GM19240 (cell line): ENCODE results near the gene SHROOM2.

Experiments
- DNase-seq: peaks from one replicate; pipeline ENCODE4 v3.0.0; 2011; ENCODE audit warnings: low spot score; ENCODE audit not compliant: insufficient read length

SHROOM2 gene

DNA sequence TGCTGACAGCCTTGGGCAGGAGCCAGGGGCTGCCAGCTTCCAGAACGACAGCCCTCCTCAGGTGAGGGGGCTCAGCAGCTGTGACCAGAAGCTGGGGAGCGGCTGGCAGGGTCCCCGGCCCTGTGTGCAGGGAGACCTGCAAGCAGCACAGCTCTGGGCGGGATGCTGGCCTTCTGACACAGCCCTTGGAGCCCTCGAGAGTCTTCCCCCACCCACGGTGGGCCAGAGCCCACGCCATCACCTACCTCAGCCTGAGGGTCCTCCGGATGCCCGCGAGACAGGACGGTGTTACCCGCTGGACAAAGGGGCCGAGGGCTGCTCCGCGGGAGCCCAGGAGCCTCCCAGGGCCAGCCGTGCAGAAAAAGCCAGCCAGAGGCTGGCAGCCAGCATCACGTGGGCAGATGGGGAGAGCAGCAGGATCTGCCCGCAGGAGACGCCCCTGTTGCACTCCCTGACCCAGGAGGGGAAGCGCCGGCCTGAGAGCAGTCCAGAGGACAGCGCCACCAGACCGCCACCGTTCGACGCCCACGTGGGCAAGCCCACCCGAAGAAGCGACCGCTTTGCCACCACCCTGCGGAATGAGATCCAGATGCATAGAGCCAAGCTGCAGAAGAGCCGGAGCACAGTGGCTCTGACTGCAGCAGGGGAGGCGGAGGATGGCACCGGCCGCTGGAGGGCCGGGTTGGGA is 109.1 kb downstream of the SHROOM2 start:
- no peak for DNase-seq

GRCh38 chrX:9897761-9898161 is 111.5 kb downstream of the SHROOM2 start:
- no peak for DNase-seq

GRCh38 chrX:9899640-9900111 is 113.4 kb downstream of the SHROOM2 start:
- DNase-seq: no peak

GRCh38 chrX:9902656-9903055 is 116.4 kb downstream of the SHROOM2 start:
- DNase-seq: no peak

- DNase-seq: no peak
Measured at GRCh38 chrX:9903146-9903545, 116.9 kb downstream of the SHROOM2 start.

GRCh38 chrX:9905288-9905687 is 119.1 kb downstream of the SHROOM2 start:
- no peak for DNase-seq

- no peak for DNase-seq
Measured at GRCh38 chrX:9905721-9906120, 119.5 kb downstream of the SHROOM2 start.

DNA sequence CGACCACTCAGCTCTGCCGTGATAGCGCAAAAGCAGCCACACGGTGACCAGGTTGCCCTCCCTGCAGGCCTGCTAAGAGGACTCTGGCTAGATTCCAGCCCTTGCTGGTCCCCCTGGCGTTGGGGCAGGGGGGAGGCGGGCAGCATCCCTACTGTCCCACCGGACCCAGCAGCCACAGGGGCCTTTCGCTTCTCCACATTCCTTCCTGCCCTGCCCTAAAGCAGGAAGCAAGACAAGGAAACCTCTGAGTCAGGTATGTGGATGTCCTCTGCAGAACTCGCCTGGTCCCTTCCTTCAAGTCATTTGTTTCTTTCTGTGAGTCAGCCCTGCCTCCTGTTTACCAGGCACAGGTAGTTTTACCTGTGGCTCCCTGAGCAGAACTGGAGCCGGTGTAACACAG is 120.7 kb downstream of the SHROOM2 start:
- no peak for DNase-seq

- DNase-seq: no peak
Measured at GRCh38 chrX:9907645-9908387, 121.6 kb downstream of the SHROOM2 start.

DNA sequence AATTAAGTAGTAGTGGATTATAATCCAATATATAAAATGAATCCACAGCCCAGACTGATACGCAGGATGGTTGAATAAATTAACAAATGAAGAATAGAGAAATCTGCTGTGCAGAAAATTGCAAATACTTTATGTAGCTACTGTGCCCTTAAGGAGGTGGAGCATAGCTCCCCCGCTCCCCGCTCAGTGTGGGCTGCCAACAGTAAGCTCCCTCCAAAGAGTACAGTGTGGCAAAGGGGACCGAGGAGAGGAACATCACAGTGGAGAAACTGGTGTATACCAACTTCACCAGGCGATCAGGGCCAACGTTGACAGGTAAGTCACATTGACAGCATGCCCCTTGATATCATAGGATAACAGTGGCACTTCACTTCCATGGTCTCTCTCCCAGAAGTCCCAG is 123.0 kb downstream of the SHROOM2 start:
- no peak for DNase-seq

GRCh38 chrX:9911487-9911886 is 125.3 kb downstream of the SHROOM2 start:
- DNase-seq: no peak

DNA sequence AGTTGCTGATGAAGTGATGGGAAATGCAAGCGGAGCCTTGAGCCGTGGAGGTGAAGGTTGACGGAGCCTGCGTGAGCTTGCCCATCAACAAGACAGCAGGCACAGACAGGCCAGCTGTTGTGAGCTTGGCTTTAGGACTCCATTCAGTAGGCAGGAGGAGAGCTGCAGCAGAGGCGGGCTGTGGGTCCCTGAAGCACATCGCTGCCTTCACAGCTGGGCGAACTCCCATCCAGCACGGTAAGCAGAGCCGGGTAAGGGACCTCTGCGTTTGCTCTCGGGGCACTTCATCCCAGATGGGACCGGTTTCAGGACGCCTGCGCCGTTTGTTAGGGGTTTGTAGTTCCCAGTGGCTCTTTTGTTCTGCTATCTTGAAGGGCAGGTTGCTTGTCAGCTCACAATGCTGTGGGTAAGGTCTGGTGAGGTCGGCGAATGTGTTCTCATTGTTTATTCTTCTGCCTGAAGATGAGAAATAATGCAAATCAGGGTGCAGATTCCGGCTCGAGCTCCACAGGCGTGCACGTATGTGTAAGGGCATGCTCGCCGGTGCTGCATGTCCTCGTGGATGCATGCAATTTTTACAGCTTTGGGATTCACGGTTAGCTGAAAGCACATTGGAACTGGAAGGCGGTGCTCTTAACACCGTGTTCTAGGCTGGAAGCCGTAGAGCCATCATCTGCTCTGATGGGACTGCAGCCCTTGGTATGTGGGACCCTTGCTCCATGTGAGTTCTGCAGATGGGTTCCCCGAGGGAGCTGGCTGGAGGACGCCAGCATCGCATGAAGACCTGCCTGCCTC is 126.3 kb downstream of the SHROOM2 start:
- no peak for DNase-seq

DNA sequence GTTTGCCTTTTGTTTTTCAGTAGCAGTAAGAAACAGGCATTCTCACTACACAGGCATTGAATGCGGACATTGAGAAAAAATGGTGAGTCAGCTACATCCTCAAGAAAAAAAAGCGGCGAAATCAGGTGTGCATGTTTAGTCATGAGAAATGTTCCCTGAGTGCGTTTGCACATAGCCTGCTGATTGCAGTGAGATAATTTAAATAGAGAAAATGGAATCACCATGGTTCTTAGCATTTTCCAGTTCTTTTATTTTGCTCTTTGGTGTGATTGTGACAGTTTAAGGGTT is 126.9 kb downstream of the SHROOM2 start:
- DNase-seq: no peak

DNA sequence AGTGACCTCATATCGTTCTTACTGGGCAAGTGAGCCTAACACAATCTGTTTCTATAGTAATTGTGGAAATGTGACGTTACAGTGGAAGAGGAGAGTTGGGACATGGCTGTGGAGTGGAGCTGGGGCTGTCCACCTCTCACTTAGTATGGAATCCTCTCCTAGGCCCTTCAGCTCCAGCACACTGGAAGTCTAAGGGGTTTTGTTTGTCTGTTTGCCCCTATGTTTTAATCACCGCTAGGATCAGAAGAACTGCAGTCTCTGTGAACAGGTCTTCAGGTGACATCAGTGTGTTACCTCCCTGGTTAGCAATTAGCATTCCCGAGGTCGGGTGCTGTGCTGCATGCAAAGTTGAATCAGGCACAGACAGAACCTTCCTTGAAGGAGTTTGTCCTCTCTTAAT is 131.6 kb downstream of the SHROOM2 start:
- no peak for DNase-seq

DNA sequence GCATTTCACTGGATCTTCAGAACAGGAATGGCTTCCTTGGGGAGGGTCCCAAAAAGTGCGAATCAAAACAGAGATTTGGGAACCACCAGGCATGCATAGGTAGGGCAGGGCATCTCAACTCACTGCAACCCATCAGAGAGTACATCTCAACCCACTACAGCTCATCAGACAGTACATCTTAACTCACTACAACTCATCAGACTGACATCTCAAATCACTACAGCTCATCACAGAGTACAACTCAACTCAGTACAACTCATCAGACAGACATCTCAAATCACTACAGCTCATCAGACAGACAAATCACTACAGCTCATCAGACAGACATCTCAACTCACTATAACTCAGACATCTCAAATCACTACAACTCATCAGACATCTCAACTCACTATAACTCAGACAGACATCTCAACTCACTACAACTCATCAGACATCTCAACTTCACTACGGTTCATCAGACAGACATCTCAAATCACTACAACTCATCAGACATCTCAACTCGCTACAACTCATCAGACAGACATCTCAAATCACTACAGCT is 133.5 kb downstream of the SHROOM2 start:
- no peak for DNase-seq

GRCh38 chrX:9921407-9921806 is 135.2 kb downstream of the SHROOM2 start:
- no peak for DNase-seq

DNA sequence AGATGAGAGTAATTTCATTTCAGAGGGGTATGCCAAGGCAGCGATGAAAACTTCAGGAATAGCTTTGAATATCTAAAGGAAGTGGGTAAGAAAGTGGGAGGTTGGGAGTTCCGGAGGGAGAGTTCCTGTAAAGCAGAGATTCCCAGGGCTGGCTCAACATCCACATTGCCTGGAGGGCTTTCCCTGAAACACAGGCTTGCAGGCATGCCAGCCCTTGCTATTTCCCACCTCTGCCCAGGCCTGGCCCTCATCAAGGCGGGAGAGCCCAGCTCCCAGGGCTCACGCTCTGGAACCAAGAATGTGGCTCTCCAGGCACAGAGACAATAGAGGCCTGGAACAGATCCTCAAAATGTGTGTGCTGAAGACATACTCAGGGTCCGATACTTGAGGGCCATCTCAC is 137.1 kb downstream of the SHROOM2 start:
- DNase-seq: no peak

DNA sequence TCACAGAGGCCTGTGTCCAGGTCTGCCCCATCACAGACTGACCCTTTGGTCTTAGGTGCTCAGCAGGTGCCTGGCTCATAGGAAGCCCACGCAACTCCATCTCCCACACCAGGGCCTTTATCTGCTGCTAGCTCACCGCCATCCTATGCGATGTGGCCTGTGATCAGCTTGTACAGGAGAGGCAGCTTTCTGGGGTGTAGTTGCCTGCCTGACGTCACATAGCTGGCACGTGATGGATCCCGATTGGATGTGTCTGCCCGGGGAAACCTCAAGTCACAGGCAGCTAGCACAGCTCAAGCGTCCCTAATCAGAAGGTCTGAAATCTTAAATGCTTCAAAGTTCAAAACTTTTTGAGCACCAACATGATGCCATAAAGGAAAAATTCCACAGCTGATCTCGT is 139.8 kb downstream of the SHROOM2 start:
- no peak for DNase-seq

- no peak for DNase-seq
Measured at GRCh38 chrX:9927698-9928482, 141.7 kb downstream of the SHROOM2 start.

- no peak for DNase-seq
Measured at GRCh38 chrX:9935436-9935835, 149.2 kb downstream of the SHROOM2 start.

DNA sequence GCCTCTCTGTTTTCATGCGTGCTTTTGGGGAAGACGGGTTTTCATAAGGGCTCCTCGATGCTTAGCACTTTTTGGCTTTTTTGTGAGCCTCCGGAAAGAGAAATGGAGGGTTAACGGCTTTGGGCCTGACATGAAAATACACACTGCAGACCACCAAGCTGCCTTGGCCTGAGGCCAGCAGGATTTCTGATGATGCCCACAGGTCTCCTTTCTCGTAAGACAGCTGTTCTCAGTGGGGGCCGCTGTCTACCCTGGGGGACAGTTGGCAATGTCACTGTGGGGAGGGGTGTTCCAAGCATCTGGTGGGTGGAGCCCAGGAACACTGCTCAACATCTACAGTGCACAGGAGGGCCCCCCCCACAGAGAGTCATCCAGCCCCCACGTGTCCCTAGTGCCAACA is 151.5 kb downstream of the SHROOM2 start:
- DNase-seq: no peak
